ENCODE results near the gene ZC3H7B. TPM values are rescaled to one million over a fixed set of nuclear protein-coding genes. Genes with fewer than 3 reads are reported as not detected.
A peak's percentile ranks its signal among the peaks of the same experiment; 100 is the strongest.

The ZC3H7B gene
- total RNA-seq, 1 experiment from 2014 or later, result 42.0 TPM

GRCh38 chr22:41381329-41382097 lies 80.2 kb downstream of the ZC3H7B start, which contains the start of gene TEF:
Gene TEF, plus strand, starts transcription at chr22:41381942. Its CDS starts 103 bp downstream, at chr22:41382045.
- Histone ChIP-seq H3K79me2 (ENCODE audit: insufficient read depth, low read length) (no peaks in the 10 kb centered on the region), H3K9ac (ENCODE audit: low read length) (peak within 1 kb of the TSS; percentile 88), H2AFZ (ENCODE audit: low read depth, low read length, poor library complexity, severe bottlenecking) (no peak within 1 kb of the TSS), H3K4me2 (ENCODE audit: low read length) (peak within 1 kb of the TSS; percentile 86), H3K9me3 (ENCODE audit: control insufficient read depth in 1 of 2, insufficient read depth in 1 of 2, low read depth in 1 of 2, low read length in 2 of 2) (no peaks in the 10 kb centered on the region), H3K9me2 (ENCODE audit: insufficient read depth) (no peaks in the 10 kb centered on the region), H3K36me3 (ENCODE audit: control insufficient read depth in 1 of 2, insufficient read depth in 2 of 2, low read length in 2 of 2) (no peaks in the 10 kb centered on the region), H4K20me1 (ENCODE audit: insufficient read depth) (no peaks in the 10 kb centered on the region), H3K27ac (ENCODE audit: low read depth, low read length) (peak within 1 kb of the TSS; percentile 97), H3K4me1 (ENCODE audit: control insufficient read depth in 1 of 2, insufficient read depth in 2 of 2, low read length in 2 of 2) (peaks cover 14 to 38% of the 10 kb centered on the region in 2 experiments), H3K4me3 (replicated peaks in 1 of 2; ENCODE audit: low read depth in 1 of 2, low read length in 2 of 2) (peak within 1 kb of the TSS; percentile 52 to 65), H3K27me3 (ENCODE audit: insufficient read depth, low read length) (no peaks in the 10 kb centered on the region)
- intact Hi-C loops (cut with micrococcal nuclease), result loop anchor here (2.0 kb wide), 1 partner anchor 291 kb away; no protein-coding TSS in a partner anchor
- ChIA-PET RAD21 (ENCODE audit: low non-redundant PET in 1 of 2, low total read pairs in 2 of 2, uncharacterized antibody in 2 of 2, unreplicated experiment in 2 of 2) (interaction anchor here (0.5 to 1.0 kb wide), 8 partner anchors 14 to 184 kb away, joined by 3 to 8 read pairs (median 4); partner anchors contain the start of gene ZC3H7B (in 1 of the 2)), CTCF (interaction anchor here (0.5 to 2.4 kb wide), 6 partner anchors 14 to 1405 kb away, joined by 3 to 11 read pairs (median 6); no protein-coding TSS in a partner anchor), POLR2A (interaction anchor here (0.5 to 2.5 kb wide), 29 partner anchors 10 to 1453 kb away, joined by 3 to 20 read pairs (median 5); partner anchors contain the start of genes DESI1, NDUFA6, PHF5A and RANGAP1)
- no TSS peak for BruUV-seq (replicated peaks)
- peak; percentile 96 for TF ChIP-seq MAX (IDR thresholded peaks at IDR 0.05)
- peak; percentile 56 for TF ChIP-seq YY1 (IDR thresholded peaks at IDR 0.05; ENCODE audit: extremely low read depth, insufficient replicate concordance, low read depth, low read length)
- 0 out of 2 replicates have a peak, but pooled peaks have one; percentile 30 for TF ChIP-seq EGR1 (IDR thresholded peaks at IDR 0.05; ENCODE audit: low read depth)
- peak; percentile 95 for TF ChIP-seq SP1 (IDR thresholded peaks at IDR 0.05; ENCODE audit: low read depth)
- no peak; the same call in 1 of the 2 replicates for TF ChIP-seq POLR2AphosphoS5 (IDR thresholded peaks at IDR 0.05; ENCODE audit: low read depth, low read length)
- no peak for TF ChIP-seq ELF1 (IDR thresholded peaks at IDR 0.05; ENCODE audit: borderline replicate concordance, low read depth)
- peak; percentile 4 for TF ChIP-seq POLR2A (IDR thresholded peaks at IDR 0.05; ENCODE audit: borderline replicate concordance, extremely low read depth, insufficient read depth, insufficient read length)
- peak; percentile 95 for DNase-seq (ENCODE audit: low read depth, low spot score)
- ATAC-seq, result peak; percentile 89

Measured in HCT116 (cell line).